ENCODE results near the gene WDR7. TPM values are rescaled to one million over a fixed set of nuclear protein-coding genes. Genes with fewer than 3 reads are reported as not detected.

Gene WDR7
- total RNA-seq, 1 donor from 2014 or later: 8.2 TPM

DNA sequence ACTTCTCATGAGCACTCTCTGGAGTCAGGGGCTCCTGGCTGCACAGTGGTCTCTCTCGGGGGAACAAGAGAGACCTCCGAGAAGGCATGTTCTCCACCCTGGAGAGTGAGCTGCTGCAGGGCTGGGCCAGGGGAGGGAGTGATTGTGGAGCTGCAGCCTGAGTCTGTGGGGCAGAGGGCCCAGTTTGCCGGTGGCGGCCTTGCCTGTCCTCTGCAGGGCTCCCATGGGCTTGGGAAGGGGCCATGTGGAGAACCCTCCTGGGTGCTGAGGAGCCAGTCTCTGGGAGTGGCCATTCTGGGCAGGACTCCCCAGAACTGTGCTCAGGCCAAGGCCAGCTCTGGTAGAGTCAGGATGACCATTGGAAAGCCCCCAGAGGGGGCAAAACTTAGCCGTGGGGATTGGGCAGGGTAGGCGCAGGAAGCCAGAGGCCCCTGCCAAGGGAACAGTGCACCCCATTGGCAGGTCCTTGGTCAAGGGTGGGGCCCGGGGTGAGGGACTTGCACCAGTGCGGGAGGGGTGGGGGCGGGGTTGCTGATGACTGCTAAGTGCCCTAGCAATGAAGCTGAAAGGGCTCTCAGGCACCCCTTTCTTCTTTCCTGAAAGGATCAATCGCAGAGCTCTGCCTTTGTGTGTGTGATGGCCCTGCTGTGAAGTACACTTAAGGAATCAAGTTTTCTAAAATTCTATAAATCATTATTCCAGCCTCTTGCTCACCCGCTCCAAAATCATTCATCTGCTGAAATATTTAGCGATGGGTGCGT lies 426.0 kb downstream of the WDR7 start:
- H3K4me3 ChIP-seq (ENCODE audit: low read depth, low read length): no peak overlapping the region
- no peak for DNase-seq (ENCODE audit: low read depth)
- TF ChIP-seq, protein P1, sequence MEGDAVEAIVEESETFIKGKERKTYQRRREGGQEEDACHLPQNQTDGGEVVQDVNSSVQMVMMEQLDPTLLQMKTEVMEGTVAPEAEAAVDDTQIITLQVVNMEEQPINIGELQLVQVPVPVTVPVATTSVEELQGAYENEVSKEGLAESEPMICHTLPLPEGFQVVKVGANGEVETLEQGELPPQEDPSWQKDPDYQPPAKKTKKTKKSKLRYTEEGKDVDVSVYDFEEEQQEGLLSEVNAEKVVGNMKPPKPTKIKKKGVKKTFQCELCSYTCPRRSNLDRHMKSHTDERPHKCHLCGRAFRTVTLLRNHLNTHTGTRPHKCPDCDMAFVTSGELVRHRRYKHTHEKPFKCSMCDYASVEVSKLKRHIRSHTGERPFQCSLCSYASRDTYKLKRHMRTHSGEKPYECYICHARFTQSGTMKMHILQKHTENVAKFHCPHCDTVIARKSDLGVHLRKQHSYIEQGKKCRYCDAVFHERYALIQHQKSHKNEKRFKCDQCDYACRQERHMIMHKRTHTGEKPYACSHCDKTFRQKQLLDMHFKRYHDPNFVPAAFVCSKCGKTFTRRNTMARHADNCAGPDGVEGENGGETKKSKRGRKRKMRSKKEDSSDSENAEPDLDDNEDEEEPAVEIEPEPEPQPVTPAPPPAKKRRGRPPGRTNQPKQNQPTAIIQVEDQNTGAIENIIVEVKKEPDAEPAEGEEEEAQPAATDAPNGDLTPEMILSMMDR (conservative IDR thresholded peaks at IDR 0.05; ENCODE audit: low read depth, low read length): no peak

DNA sequence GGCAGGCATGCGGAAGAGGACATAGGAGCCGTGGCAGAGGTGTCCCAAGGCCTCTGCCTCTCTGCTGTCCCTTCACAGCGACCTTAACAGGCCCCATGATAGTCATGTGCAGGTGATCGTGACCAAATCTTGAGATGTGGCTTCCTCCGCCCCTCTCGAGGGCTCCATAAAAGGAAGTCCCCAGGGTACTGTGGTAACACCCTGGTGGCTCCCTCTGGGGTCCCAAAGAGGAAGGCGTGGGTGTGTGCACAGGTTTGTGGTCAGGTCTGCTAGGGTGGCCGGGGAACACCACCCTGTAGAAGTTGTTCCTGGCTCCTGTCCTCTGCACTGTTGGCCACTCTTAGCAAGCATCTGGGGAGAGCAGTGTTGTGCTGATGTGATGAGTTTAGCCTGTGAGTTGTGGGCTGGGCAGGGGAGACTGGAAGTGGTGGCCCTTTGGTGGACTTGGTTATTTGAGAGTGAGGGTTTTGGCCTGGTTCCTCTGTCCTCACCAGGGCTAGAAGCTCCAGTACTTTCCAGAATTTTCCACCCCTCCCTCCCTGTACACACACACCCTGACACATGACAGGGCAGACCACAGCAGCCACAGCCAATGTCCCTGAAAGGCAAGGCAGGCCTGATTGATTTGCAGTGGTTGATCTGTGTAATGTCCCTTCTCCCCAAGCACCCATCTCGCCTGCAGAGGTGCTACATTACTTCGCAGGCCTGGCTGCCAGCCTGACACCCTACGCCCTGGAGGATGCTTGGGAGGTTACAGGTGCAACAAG lies 426.8 kb downstream of the WDR7 start:
- TF ChIP-seq, protein P1 (conservative IDR thresholded peaks at IDR 0.05; ENCODE audit: low read depth, low read length): no peak
- H3K4me3 ChIP-seq (ENCODE audit: low read depth, low read length): no peak overlapping the region
- no peak for DNase-seq (ENCODE audit: low read depth)

DNA sequence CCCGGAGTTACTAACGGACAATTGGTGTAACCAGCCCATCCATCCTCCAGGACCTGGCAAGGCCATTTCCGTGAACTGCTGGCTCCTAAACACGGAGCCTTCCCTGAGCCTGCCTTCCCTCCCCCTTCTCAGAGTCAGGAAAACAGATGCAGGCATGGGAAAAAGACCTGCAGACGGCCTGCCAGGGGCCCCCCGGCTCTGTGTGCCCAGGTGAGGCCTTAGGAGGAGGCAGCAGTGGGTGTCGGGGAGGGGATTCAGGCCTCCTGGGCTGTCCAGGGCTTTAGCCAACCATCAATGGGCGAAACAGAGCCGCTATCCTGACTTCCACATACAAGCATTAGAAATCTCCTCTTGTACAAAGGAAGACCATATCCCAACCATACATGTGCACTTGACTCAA lies 427.5 kb downstream of the WDR7 start:
- TF ChIP-seq, protein P1 (conservative IDR thresholded peaks at IDR 0.05; ENCODE audit: low read depth, low read length): no peak
- H3K4me3 ChIP-seq (ENCODE audit: low read depth, low read length): no peak overlapping the region
- DNase-seq (ENCODE audit: low read depth): no peak

DNA sequence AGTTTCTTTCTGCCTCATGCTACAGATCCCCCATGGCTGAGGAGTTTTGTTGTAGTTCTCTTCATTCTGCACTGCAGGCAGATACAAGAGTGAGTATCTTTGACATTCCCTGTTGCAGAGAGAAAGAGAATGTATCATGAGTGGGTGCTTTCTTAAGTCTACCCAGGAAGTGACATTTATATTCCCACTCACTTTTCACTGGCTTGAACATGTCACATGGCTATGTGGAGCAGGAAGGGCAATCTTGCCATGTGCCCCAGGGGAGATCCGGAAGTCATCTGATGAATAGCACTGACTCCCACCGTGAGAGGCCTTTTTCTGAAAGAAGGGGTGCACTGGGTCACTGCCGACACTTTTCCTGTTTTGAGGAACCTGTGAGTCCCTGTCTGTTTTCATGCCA lies 429.3 kb downstream of the WDR7 start:
- H3K4me3 ChIP-seq (ENCODE audit: low read depth, low read length): no peak overlapping the region
- TF ChIP-seq, protein P1 (conservative IDR thresholded peaks at IDR 0.05; ENCODE audit: low read depth, low read length): no peak
- no peak for DNase-seq (ENCODE audit: low read depth)

DNA sequence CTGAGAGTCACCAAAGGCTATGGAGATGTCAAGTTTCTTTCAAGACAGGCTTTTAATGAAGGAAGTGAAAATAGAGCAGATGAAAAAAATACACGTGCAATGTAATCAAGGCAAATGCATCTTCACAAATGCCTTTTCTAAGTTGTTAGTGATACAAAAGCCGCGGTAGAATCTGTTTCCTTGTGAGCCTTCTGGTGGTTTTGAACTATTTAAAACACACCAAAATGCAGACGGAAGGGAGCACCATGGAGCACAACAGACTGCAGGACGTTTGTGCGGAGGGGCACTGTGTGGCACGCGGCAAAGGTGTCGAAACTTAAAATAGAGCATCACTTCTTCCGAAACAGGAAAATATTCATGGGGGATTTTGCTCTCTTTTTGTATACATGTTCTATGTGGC lies 430.7 kb downstream of the WDR7 start:
- H3K4me3 ChIP-seq (ENCODE audit: low read depth, low read length): no peak overlapping the region
- DNase-seq (ENCODE audit: low read depth): no peak
- TF ChIP-seq, protein P1 (conservative IDR thresholded peaks at IDR 0.05; ENCODE audit: low read depth, low read length): no peak

DNA sequence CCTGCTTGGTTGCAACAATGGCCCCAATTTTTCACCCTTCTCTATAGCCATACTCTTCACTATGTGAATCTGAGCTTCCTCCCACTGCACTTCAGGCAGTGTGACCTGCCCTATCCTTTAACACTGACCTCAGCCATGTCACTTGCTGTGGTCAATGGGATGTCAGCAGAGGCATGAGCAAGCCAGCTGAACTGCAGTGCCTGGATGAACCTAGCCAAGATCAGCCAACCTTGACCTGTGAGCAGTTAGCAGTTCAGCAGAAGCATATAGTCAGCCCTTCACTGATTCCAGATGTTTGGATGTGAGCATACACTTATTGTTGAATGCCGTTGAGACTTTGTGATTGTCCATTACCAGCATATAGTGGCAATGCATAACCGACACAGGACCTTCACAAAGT lies 432.3 kb downstream of the WDR7 start:
- TF ChIP-seq, protein P1 (conservative IDR thresholded peaks at IDR 0.05; ENCODE audit: low read depth, low read length): no peak
- DNase-seq (ENCODE audit: low read depth): no peak
- no peak overlapping the region for H3K4me3 ChIP-seq (ENCODE audit: low read depth, low read length)
